ENCODE data around the gene XIRP2.

GRCh38 chr2:167057446-167057845 lies 169.2 kb downstream of the XIRP2 start:
- TF ChIP-seq MAFK (IDR thresholded peaks at IDR 0.05; ENCODE audit: low read depth, low read length) (no peak), CTCF (IDR thresholded peaks at IDR 0.05; ENCODE audit: control extremely low read depth in 1 of 3, insufficient read depth in 1 of 3, low read depth in 1 of 3, low read length in 3 of 3) (no peak), MAX (IDR thresholded peaks at IDR 0.05) (no peak), GTF2F1 (IDR thresholded peaks at IDR 0.05; ENCODE audit: borderline replicate concordance, low read depth, low read length) (no peak), USF2 (IDR thresholded peaks at IDR 0.05; ENCODE audit: low read length) (no peak), CEBPB (IDR thresholded peaks at IDR 0.05; ENCODE audit: low read depth, low read length) (no peak), CBX5 (IDR thresholded peaks at IDR 0.05; ENCODE audit: low read depth, low read length) (no peak)

All from H1 (cell line).